Measurements from ENCODE around the gene NRP1.

Gene NRP1

DNA sequence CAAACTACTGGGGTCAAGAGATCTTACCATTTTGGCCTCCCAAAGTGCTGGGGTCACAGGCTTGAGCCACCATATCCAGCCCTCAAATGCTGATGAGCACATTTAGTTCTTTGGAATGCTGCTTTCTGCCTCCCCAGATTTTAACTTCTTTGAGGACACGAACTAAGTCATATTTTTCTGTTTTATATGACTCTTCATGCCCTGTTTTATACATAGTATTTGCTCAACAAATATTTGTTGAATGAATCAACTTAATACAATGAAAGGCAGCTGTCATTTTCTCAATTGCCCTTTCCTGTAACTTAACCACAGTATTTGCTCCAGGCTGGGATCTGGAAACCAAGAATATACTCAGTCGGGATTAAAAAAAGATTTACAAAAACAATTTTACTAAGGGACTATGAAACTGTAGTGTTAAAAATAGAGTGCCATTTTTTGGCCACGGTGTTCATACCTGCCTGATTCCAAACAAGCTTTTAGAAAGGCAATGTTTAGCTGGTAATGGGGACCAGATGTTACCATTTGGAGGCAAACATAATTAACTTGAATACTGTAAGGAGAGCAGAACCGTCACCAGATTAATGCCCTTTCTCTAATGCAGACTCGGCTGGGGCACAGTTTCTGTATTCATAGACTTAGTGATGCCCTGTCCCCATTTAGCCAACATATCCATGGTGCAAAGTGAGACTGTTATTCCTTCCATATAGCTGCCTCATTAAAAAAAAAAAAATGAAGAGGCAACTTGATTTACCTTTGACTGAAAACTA, 117.6 kb downstream of the NRP1 start:
- DNase-seq (ENCODE audit: low read depth, low spot score) = no peak
- no peaks in the 10 kb centered on the region for H3K36me3 ChIP-seq (ENCODE audit: control insufficient read depth, insufficient read depth, low read length)
- H3K27me3 ChIP-seq (ENCODE audit: control insufficient read depth, insufficient read depth, low read length) = no peaks in the 10 kb centered on the region
- H3K4me3 ChIP-seq (ENCODE audit: low read length) = no peak overlapping the region
- no peaks in the 10 kb centered on the region for H3K9me3 ChIP-seq (ENCODE audit: control insufficient read depth, insufficient read depth, low read length)
- H3K27ac ChIP-seq (ENCODE audit: low read length) = no peak overlapping the region
- WGBS (ENCODE audit: insufficient coverage, insufficient read length) = no CpG with 5 or more reads among the region's 5 CpGs
- H3K4me1 ChIP-seq (ENCODE audit: control insufficient read depth, insufficient read depth, low read length) = no peaks in the 10 kb centered on the region

GRCh38 chr10:33215635-33216034, 118.8 kb downstream of the NRP1 start:
- Histone ChIP-seq H3K36me3 (ENCODE audit: control insufficient read depth, insufficient read depth, low read length) (no peaks in the 10 kb centered on the region), H3K27ac (ENCODE audit: low read length) (no peak overlapping the region), H3K4me3 (ENCODE audit: low read length) (no peak overlapping the region), H3K4me1 (ENCODE audit: control insufficient read depth, insufficient read depth, low read length) (no peaks in the 10 kb centered on the region), H3K27me3 (ENCODE audit: control insufficient read depth, insufficient read depth, low read length) (no peaks in the 10 kb centered on the region), H3K9me3 (ENCODE audit: control insufficient read depth, insufficient read depth, low read length) (no peaks in the 10 kb centered on the region)
- WGBS (ENCODE audit: insufficient coverage, insufficient read length) = no CpG with 5 or more reads among the region's 3 CpGs
- no peak for DNase-seq (ENCODE audit: low read depth, low spot score)

- H3K36me3 ChIP-seq (ENCODE audit: control insufficient read depth, insufficient read depth, low read length) = no peaks in the 10 kb centered on the region
- DNase-seq (ENCODE audit: low read depth, low spot score) = no peak
- no peak overlapping the region for H3K27ac ChIP-seq (ENCODE audit: low read length)
- H3K4me3 ChIP-seq (ENCODE audit: low read length) = no peak overlapping the region
- no CpG with 5 or more reads among the region's 2 CpGs for WGBS (ENCODE audit: insufficient coverage, insufficient read length)
- no peaks in the 10 kb centered on the region for H3K27me3 ChIP-seq (ENCODE audit: control insufficient read depth, insufficient read depth, low read length)
- no peaks in the 10 kb centered on the region for H3K4me1 ChIP-seq (ENCODE audit: control insufficient read depth, insufficient read depth, low read length)
- H3K9me3 ChIP-seq (ENCODE audit: control insufficient read depth, insufficient read depth, low read length) = no peaks in the 10 kb centered on the region
Observed at GRCh38 chr10:33215154-33215553, 119.3 kb downstream of the NRP1 start.

DNA sequence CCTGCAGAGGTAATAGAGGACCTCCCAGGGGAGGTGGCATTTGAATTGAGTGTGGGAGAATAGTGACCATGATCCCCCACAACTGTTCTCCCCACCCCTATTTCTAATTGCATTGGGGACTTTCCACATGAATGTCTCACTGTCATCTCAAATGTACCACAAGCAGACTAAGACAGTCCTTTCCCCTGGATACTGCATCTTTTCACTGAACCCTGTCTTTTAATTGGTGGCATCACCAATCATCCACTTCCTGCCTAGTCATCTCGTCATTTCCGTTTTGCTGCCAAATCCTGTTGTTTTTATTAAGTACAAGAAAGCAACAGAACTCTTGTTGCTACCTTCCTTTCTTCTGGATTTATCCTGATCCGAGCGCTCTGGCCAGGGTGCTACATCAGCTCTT, 120.3 kb downstream of the NRP1 start:
- no peaks in the 10 kb centered on the region for H3K4me1 ChIP-seq (ENCODE audit: control insufficient read depth, insufficient read depth, low read length)
- H3K9me3 ChIP-seq (ENCODE audit: control insufficient read depth, insufficient read depth, low read length) = no peaks in the 10 kb centered on the region
- H3K27me3 ChIP-seq (ENCODE audit: control insufficient read depth, insufficient read depth, low read length) = no peaks in the 10 kb centered on the region
- H3K27ac ChIP-seq (ENCODE audit: low read length) = no peak overlapping the region
- no peak for DNase-seq (ENCODE audit: low read depth, low spot score)
- no CpG with 5 or more reads among the region's 4 CpGs for WGBS (ENCODE audit: insufficient coverage, insufficient read length)
- no peaks in the 10 kb centered on the region for H3K36me3 ChIP-seq (ENCODE audit: control insufficient read depth, insufficient read depth, low read length)
- H3K4me3 ChIP-seq (ENCODE audit: low read length) = no peak overlapping the region

GRCh38 chr10:33212061-33212748, 122.3 kb downstream of the NRP1 start:
- Histone ChIP-seq H3K27ac (ENCODE audit: low read length) (no peak overlapping the region), H3K4me3 (ENCODE audit: low read length) (no peak overlapping the region), H3K36me3 (ENCODE audit: control insufficient read depth, insufficient read depth, low read length) (no peaks in the 10 kb centered on the region), H3K4me1 (ENCODE audit: control insufficient read depth, insufficient read depth, low read length) (no peaks in the 10 kb centered on the region), H3K27me3 (ENCODE audit: control insufficient read depth, insufficient read depth, low read length) (no peaks in the 10 kb centered on the region), H3K9me3 (ENCODE audit: control insufficient read depth, insufficient read depth, low read length) (no peaks in the 10 kb centered on the region)
- WGBS (ENCODE audit: insufficient coverage, insufficient read length) = 100% methylated on average over 1 of the region's 4 CpGs
- no peak for DNase-seq (ENCODE audit: low read depth, low spot score)

DNA sequence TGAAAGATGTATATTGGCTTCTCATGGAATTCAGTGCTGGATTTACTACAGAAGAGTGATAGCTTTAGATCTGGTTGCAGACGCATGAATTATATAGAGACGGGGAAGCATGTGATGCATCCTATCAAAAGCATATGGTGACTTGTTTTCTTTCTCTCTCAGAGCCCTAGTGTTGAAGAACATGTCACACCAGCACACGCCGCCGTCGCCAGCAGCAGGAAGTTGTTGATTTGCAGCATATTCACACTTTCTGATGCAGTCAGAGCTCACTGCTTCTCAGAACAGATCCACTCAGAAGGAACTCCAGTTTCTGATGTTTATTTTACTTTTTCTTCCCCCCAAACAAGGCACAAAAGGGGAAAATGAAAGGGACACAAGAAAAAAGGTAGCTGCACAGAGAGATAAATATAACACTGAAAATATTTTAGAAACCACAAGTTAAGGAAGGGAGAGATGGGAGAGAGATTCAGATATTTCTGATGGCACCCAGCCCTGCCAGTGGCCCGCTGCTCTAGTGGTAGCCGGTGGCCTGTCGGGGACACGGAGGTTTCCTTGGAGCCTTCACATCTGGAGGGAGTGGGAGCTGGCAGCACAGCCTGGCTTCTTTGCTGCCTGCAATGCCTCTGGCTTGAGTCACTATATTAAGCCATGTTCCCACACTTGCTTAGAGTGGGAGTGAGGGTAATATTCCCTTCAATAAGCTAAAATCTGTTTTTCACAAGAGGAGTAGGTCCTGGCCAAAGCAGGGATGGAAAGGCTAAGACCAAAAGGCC, 123.2 kb downstream of the NRP1 start:
- H3K27me3 ChIP-seq (ENCODE audit: control insufficient read depth, insufficient read depth, low read length) = no peaks in the 10 kb centered on the region
- no peaks in the 10 kb centered on the region for H3K4me1 ChIP-seq (ENCODE audit: control insufficient read depth, insufficient read depth, low read length)
- no CpG with 5 or more reads among the region's 10 CpGs for WGBS (ENCODE audit: insufficient coverage, insufficient read length)
- H3K4me3 ChIP-seq (ENCODE audit: low read length) = no peak overlapping the region
- H3K27ac ChIP-seq (ENCODE audit: low read length) = no peak overlapping the region
- H3K9me3 ChIP-seq (ENCODE audit: control insufficient read depth, insufficient read depth, low read length) = no peaks in the 10 kb centered on the region
- no peaks in the 10 kb centered on the region for H3K36me3 ChIP-seq (ENCODE audit: control insufficient read depth, insufficient read depth, low read length)
- no peak for DNase-seq (ENCODE audit: low read depth, low spot score)

- H3K27ac ChIP-seq (ENCODE audit: low read length) = no peak overlapping the region
- no peaks in the 10 kb centered on the region for H3K27me3 ChIP-seq (ENCODE audit: control insufficient read depth, insufficient read depth, low read length)
Observed at GRCh38 chr10:33209802-33210201, 124.7 kb downstream of the NRP1 start.

DNA sequence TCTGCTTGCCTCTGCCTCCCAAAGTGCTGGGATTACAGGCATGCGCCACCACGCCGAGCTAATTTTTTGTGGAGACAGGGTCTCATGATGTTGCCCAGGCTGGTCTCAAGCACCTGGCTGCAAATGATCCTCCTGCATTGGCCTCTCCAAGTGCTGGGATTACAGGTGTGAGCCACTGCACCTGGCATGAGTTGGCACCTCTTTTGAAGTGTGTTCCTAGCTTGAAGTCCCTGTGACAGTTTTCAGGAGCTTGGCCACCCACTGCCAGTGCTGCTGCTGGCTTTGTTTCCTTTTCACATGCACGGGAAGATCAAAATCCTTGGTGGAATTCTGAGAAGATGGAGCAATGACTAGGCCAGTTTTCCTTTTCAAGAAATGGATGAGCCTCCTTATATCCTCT, 126.3 kb downstream of the NRP1 start:
- WGBS (ENCODE audit: insufficient coverage, insufficient read length) = no CpG with 5 or more reads among the region's 4 CpGs
- no peak for DNase-seq (ENCODE audit: low read depth, low spot score)
- no peaks in the 10 kb centered on the region for H3K36me3 ChIP-seq (ENCODE audit: control insufficient read depth, insufficient read depth, low read length)
- no peaks in the 10 kb centered on the region for H3K4me1 ChIP-seq (ENCODE audit: control insufficient read depth, insufficient read depth, low read length)
- no peaks in the 10 kb centered on the region for H3K27me3 ChIP-seq (ENCODE audit: control insufficient read depth, insufficient read depth, low read length)
- H3K9me3 ChIP-seq (ENCODE audit: control insufficient read depth, insufficient read depth, low read length) = no peaks in the 10 kb centered on the region
- H3K4me3 ChIP-seq (ENCODE audit: low read length) = no peak overlapping the region
- no peak overlapping the region for H3K27ac ChIP-seq (ENCODE audit: low read length)

More at GRCh38 chr10:33209802-33210201, 124.7 kb downstream of the NRP1 start:
- no peaks in the 10 kb centered on the region for H3K4me1 ChIP-seq (ENCODE audit: control insufficient read depth, insufficient read depth, low read length)
- H3K9me3 ChIP-seq (ENCODE audit: control insufficient read depth, insufficient read depth, low read length) = no peaks in the 10 kb centered on the region
- no peak for DNase-seq (ENCODE audit: low read depth, low spot score)
- no peak overlapping the region for H3K4me3 ChIP-seq (ENCODE audit: low read length)
- no peaks in the 10 kb centered on the region for H3K36me3 ChIP-seq (ENCODE audit: control insufficient read depth, insufficient read depth, low read length)
- no CpG with 5 or more reads among the region's 3 CpGs for whole genome bisulfite sequencing (ENCODE audit: insufficient coverage, insufficient read length)

DNA sequence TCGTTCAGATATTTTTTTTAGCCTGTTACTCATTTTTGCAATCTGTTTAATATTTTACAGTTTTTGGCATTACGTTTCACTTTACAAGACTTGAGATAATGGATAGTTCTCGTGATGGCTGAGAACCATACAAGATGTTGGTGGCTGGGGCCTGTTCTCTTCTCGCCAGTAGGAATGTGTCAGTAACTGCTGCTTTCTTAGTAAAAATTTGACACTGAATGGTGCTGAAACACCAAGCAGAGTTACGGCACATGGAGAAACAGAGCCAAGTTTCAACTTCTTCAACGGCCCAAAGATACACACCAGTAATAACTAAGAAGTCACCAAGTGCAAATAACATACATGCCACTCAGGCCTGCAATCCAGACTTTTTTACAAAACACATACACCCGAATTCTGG, 130.4 kb downstream of the NRP1 start:
- H3K36me3 ChIP-seq (ENCODE audit: control insufficient read depth, insufficient read depth, low read length) = no peaks in the 10 kb centered on the region

DNA sequence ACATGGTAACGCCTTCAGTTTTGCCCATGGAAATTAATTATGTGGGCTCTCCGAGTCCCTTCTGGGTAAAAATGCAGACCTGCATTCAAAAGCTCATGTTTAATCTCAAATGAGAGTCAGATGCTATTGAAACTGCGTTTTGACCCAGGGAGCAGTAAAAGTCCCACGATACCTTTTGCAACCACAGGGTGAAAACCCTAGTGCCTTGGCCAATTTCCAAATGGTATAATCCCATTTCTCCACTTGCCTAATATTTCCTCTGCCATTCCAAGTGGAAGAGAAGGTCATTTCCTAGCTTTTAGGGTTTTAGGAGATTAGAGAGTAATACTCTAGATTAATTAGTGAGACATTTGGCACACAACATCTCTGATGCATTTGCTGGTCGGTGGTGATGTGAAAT, 132.5 kb downstream of the NRP1 start:
- Histone ChIP-seq H3K27ac (ENCODE audit: low read length) (no peak overlapping the region), H3K9me3 (ENCODE audit: control insufficient read depth, insufficient read depth, low read length) (no peaks in the 10 kb centered on the region), H3K36me3 (ENCODE audit: control insufficient read depth, insufficient read depth, low read length) (no peaks in the 10 kb centered on the region), H3K4me3 (ENCODE audit: low read length) (no peak overlapping the region), H3K27me3 (ENCODE audit: control insufficient read depth, insufficient read depth, low read length) (no peaks in the 10 kb centered on the region), H3K4me1 (ENCODE audit: control insufficient read depth, insufficient read depth, low read length) (no peaks in the 10 kb centered on the region)
- no peak for DNase-seq (ENCODE audit: low read depth, low spot score)
- no CpG with 5 or more reads among the region's 5 CpGs for WGBS (ENCODE audit: insufficient coverage, insufficient read length)

More for the DNA sequence above, 130.4 kb downstream of the NRP1 start:
- DNase-seq (ENCODE audit: low read depth, low spot score) = no peak
- Histone ChIP-seq H3K27ac (ENCODE audit: low read length) (no peak overlapping the region), H3K4me3 (ENCODE audit: low read length) (no peak overlapping the region), H3K4me1 (ENCODE audit: control insufficient read depth, insufficient read depth, low read length) (no peaks in the 10 kb centered on the region), H3K27me3 (ENCODE audit: control insufficient read depth, insufficient read depth, low read length) (no peaks in the 10 kb centered on the region), H3K9me3 (ENCODE audit: control insufficient read depth, insufficient read depth, low read length) (no peaks in the 10 kb centered on the region)
- no CpG with 5 or more reads among the region's 7 CpGs for WGBS (ENCODE audit: insufficient coverage, insufficient read length)
